Hippocampal formation (tissue), 2 donors: Measurements from ENCODE around the gene HLA-DMB.

Experiments used
- DNase-seq, 2 donors: peaks; one replicate each; lab custom pipeline; 2025; lab: John Stamatoyannopoulos, UW

HLA-DMB gene

GRCh38 chr6:32971581-32972352 is 30.9 kb upstream of the HLA-DMB start:
- DNase-seq, result peak; percentile 96 to 98

DNA sequence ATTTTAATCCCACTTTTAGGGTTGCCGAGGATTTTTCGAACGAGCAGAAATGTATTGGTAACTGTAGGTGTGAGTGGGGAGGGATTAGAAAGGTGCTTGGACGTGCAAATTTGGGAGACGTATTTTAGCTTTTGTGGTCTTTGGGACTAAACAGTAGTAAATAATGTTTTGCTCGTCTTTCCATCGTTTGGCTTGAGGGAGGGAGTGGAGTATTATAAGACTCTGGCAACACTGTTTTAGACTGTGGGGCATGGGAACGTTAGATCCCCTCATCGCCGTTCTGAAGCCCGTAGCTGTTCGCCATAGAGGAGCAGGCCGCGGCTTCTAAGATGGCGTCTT is 30.4 kb upstream of the HLA-DMB start:
- no peak for DNase-seq

DNA sequence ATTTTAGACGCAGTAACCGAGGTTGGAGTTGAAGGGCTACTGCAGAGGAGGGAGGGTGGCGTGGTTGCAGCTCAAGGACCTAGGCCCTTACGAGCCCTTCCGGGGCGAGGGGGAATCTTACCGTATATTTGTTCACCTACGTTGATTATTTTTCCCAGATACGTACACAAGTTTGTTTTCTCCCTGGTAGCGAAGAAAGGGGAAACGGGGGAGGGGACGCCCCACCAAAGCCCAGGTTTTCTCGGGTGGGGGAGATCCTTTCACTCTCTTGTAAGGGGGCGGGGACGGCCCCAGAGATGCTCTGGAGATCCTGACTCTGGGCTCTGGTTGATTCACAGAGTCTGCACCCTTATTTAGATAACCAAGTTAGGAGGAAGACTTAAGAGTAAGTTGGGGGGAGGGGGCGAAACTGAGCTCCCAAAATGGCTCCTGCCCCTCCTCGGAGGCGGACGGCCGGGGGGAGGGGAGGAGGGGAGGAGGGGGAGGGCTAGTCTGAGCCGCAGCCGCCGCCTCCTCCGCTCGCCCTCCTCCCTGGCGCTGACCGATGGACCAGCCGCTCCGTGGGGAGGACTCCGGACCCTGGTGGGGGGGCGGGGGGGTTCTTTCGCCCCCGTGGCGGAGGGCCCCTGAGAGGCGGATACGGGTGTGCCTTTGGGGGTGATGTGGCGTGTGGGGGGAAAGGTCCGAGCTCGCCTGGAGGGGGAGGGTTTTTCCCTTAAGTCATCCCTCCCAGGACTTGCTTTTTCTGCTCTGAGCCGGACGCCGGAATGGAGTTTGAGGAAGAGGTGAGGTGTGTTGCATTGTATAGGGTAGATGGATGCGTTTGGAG is 29.8 kb upstream of the HLA-DMB start:
- peak; percentile 74 to 85 for DNase-seq

- DNase-seq, result peak; percentile 78 to 85
These were observed 29.0 kb upstream of the HLA-DMB start for GRCh38 chr6:32969685-32970412.

DNA sequence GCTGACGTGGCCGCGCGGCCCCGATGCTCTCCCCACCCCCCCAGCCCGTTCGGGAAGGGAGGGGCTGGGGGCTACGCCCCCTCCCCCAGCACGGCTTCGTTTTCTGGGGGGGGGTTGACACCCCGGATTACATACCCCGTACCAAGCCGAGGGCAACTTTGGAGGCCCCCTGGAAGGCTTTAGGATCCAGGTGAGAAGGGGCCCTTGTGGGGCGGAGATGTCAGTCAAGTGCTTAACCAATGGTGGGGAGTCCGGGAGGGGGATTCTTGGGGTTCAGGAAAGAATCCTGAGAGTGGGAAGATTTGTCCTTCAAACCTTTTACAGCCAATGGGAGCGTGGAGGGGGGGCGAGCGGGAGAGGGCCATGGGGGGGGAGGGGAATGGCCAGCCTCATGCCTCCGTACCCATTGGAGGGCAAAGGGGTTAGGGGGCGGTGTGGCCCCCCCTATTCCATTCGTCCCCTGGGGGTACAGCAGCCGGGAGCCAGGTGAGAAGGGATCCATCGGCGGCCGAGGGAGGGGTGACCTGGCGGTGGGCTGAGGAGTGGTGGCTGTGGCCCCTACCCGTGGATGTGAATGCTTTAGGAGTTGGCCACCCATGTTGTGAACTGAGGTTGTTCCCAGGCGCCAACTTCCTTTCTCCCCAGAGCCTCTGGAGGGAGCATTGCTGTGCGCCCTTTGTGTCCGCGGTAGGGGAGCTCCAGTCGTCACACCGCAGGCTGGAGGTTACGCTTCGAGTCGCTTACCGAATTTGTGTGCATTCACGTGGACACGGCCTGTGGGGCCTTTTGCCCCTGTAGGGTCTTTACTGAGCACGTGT is 28.2 kb upstream of the HLA-DMB start:
- peak; percentile 81 to 85 for DNase-seq

DNA sequence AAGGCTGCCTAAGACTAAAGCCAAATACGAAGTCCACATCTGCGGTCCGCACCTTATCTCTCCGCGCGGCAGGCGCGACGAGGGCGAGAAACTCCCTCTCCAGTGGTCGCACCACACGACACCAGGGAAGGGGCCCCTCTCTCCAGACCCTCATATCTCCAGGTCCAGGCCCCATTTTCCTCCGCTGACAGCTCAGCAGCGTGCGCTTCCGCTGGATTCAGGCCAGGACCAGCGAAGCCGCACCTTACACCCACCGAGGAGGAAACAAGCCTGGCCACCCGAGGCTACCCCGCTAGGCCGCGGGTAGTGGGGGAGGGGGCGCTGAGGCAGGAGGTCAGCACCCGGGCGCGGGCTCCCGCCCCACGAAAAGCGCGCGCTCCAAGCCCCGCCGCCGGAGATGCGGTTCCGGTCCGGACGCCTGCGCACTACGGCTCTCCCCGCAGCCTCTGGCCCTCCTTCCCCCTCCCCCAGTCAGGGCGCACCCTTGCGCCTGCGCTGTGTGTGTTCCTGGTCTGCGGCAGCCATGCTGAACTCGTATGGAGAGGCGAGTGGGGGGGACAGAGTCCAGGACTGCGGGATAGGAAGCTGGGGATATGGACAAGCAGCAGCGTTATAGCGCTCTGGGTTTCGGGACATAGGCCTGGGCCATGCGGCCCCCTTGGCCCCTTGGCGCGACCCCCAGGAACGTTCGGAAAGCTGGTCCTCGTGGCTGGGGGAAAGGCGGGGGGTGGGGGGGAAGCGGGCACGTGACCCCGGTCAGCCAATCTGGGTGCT is 27.5 kb upstream of the HLA-DMB start, which contains the start of gene BRD2:
TSS of gene BRD2 (plus strand) at position 502 of the 774 bp plus-strand sequence. CDS start 4,305 bp downstream, outside the sequence.
- DNase-seq, result peak; percentile 93 to 96

- DNase-seq, result peak in 1 of 2 donors; percentile 65
These were observed 26.6 kb upstream of the HLA-DMB start for GRCh38 chr6:32967151-32968091.

GRCh38 chr6:32964776-32965175 is 23.9 kb upstream of the HLA-DMB start:
- no peak for DNase-seq

GRCh38 chr6:32963866-32964265 is 23.0 kb upstream of the HLA-DMB start:
- no peak for DNase-seq

DNA sequence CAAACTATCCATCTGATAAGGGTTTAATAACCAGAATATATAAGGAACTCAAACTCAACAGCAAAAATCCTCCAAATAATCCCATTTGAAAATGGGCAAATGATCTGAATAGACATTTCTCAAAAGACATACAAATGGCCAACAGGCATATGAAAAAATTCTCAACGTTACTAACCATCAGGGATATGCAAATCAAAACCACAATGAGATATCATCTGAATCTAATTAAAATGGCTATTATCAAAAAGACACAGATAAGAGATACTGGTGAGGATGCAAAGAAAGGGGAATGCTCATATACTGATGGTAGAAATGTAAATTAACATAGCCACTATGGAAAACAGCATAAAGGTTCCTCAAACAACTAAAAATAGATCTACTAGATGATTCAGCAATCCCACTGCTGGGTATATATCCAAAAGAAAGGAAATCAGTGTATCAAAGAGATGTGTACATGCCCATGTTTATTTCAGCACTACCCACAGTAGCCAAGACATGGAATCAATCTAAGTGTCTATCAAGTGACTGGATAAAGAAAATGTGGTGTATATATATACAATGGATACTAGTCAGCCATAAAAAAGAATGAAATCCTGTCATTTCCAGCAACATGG is 21.5 kb upstream of the HLA-DMB start:
- DNase-seq, result no peak

- DNase-seq, result no peak
These were observed 19.7 kb upstream of the HLA-DMB start for GRCh38 chr6:32960563-32960962.

DNA sequence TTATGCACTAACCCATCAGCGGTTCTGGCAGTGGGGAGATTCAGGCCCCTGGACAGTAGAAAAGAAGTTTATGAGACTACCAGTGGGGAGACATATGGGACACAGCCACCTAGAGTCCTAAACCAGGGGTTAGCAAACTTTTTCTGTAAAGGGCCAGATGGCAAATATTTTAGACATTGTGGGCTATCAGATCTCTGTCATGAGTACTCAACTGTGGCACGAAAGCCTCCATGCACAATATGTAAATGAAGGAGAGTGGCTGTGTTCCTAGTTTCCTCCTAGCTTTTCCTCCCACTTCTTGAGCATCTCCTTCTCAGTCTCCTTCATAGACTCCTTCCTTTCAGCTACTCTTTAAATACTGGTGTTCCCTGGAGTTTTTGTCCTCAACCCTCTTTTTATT is 15.3 kb upstream of the HLA-DMB start:
- DNase-seq, result no peak

DNA sequence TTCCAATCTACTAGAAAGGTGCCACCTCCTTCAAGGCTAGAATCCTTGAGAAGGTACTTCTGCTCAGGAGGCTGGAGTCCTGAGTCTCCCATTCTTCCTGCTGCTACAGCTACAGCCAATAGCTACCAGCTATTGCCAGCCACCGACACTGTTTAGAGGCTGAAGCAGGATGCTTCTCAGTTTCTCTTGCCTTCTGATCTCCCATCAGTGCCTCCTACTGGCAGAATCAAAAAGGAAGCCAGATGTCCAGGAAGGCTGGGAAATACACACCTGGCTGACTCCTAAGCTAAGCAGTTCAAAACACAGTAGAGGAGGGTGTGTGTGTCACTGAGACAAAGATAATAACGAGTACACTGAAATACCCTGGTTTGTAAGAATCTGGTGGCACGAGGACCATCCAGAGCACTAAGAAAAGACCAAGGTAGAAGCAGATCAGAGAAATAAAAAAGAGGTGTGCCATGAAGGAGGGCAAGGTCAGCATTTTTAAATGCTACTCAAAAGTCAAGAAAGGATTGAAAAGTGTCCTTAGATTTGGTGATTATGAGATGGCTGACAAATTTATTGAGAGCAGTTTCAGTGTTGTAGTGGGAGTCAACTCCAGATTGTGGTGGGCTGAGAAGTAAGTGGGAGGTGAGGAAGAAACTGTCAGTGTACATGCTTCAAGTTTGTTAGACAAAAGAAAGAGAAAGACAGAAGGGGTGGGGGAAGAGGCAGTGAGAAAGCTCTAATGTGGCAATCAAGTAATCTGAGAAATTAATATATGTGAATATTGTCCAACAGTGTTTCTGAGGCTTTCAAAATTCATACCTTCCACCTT is 14.4 kb upstream of the HLA-DMB start:
- no peak for DNase-seq

GRCh38 chr6:32954267-32954666 is 13.4 kb upstream of the HLA-DMB start:
- no peak for DNase-seq

- no peak for DNase-seq
These were observed 12.9 kb upstream of the HLA-DMB start for GRCh38 chr6:32953775-32954174.

DNA sequence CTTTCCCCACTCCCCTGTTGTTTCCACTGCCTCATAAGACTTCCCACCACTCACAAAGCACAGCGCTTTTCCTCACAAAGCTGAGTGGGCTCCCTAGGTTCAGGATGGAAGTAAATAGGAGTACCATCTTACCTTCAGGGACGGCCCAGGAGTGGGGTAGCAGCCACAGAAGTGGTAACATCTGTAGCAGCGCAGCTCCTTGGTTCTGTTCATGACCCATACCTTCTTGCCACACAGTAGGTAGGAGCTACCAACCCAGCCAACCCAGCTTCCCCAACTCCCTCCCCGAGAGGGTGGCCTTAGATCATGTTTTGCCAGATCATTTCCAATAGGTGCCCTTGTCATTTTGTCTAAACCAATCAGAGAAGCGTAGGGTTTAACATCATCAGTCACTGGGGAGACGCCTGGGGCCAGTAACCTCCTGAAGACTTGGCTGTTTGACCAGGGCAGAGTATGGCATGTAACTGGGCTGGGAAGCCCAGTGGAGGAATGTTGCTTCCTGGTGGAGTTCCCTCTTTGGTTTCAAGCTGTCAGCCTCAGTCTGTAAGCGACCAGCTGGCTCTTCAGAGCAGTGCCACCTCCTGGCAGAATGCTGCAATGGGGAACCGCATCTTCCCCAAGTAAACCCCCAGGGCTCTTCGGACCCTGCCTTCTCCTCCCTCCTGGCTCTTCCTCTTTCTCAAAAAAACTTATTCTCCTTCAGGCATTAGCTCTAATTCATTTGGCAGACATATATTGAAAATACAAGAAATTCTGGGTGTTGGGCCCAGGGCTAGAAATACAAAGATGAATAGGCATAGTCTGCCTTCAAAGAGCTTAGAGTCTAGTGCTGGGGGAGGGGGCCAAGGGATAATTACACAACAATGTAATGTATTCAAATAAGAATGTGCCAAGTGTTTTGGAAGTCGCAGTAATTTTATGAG is 12.2 kb upstream of the HLA-DMB start, which contains the start of gene HLA-DMA:
TSS of gene HLA-DMA (minus strand) at position 281 of the 923 bp plus-strand sequence. CDS start at position 220, 61 bp downstream.
- DNase-seq, result peak; percentile 59 to 80

GRCh38 chr6:32950449-32950848 is 9.6 kb upstream of the HLA-DMB start:
- DNase-seq, result no peak
